CD4-positive, alpha-beta memory T cell (primary cell): ENCODE results near the gene NOM1. TPM values are rescaled to one million over a fixed set of nuclear protein-coding genes. Genes with fewer than 3 reads are reported as not detected.

Experiments
- CTCF ChIA-PET: fragments of 350-600 bp; sonication (Branson Sonifier 250); formaldehyde crosslinking; loops from one replicate; lab custom pipeline; 2021; ENCODE audit warnings: inconsistent platforms; ENCODE audit not compliant: partially characterized antibody; lab: Charles Lee
- POLR2A ChIA-PET: fragments of 350-600 bp; sonication (Branson Sonifier 250); formaldehyde crosslinking; loops from one replicate; lab custom pipeline; 2021; ENCODE audit not compliant: partially characterized antibody; lab: Charles Lee
- DNase-seq, 5 donors: peaks; one replicate each; pipeline versions ENCODE4 v3.0.0 to v3.0.0-alpha.2; 2020 to 2022; ENCODE audit warnings: mixed read lengths in 1 of 5
- H3K27ac ChIP-seq: one replicate; pipeline ENCODE4 v1.7.0; 2013; ENCODE audit warnings: low read depth, low read length
- H3K27me3 ChIP-seq: 2 replicates; pipeline ENCODE4 v1.7.0; 2013; ENCODE audit warnings: mild to moderate bottlenecking, low read length, moderate library complexity; ENCODE audit not compliant: insufficient read depth
- H3K36me3 ChIP-seq: 2 replicates; pipeline ENCODE4 v1.7.0; 2013; ENCODE audit warnings: mild to moderate bottlenecking, low read length, moderate library complexity; ENCODE audit not compliant: insufficient read depth
- H3K4me1 ChIP-seq: 2 replicates; pipeline ENCODE4 v1.7.0; 2013; ENCODE audit warnings: mild to moderate bottlenecking, low read length, moderate library complexity; ENCODE audit not compliant: insufficient read depth
- H3K4me3 ChIP-seq, 2 donors: one replicate each; pipeline ENCODE4 v1.7.0; 2013; ENCODE audit warnings: low read length in 2 of 2, mild to moderate bottlenecking in 1 of 2
- H3K9me3 ChIP-seq, 2 donors: one replicate each; pipeline ENCODE4 v1.7.0; 2013; ENCODE audit warnings: low read length in 2 of 2, control low read depth in 1 of 2; ENCODE audit not compliant: control insufficient read depth in 1 of 2
- H3K27ac Mint-ChIP-seq, 7 donors: one replicate each; pipeline ENCODE4 v1.8.0; 2020 to 2021; ENCODE audit warnings: mixed read lengths in 7 of 7, mild to moderate bottlenecking in 6 of 7, inconsistent platforms in 3 of 7, moderate library complexity in 3 of 7
- H3K27me3 Mint-ChIP-seq, 2 donors: one replicate each; pipeline ENCODE4 v1.8.0; 2020 to 2021; ENCODE audit warnings: mixed read lengths in 2 of 2
- H3K36me3 Mint-ChIP-seq, 2 donors: one replicate each; pipeline ENCODE4 v1.8.0; 2020 to 2021; ENCODE audit warnings: mixed read lengths in 2 of 2, inconsistent platforms in 1 of 2, mild to moderate bottlenecking in 1 of 2
- H3K4me1 Mint-ChIP-seq, 4 donors: one replicate each; pipeline ENCODE4 v1.8.0; 2020 to 2021; ENCODE audit warnings: mixed read lengths in 4 of 4, mild to moderate bottlenecking in 1 of 4
- H3K4me3 Mint-ChIP-seq, 8 donors: one replicate each; pipeline ENCODE4 v1.8.0; 2020 to 2021; ENCODE audit warnings: mixed read lengths in 8 of 8, mild to moderate bottlenecking in 7 of 8, moderate library complexity in 6 of 8, inconsistent platforms in 3 of 8
- H3K9me3 Mint-ChIP-seq, 8 donors: one replicate each; pipeline ENCODE4 v1.8.0; 2020 to 2021; ENCODE audit warnings: mixed read lengths in 8 of 8, mild to moderate bottlenecking in 5 of 8, inconsistent platforms in 3 of 8, moderate library complexity in 1 of 8
- intact Hi-C: fragments of 100-400 bp; cut with micrococcal nuclease; formaldehyde crosslinking; loops from one replicate; pipeline ENCODE4 v1.15.1; 2023
- polyA plus RNA-seq, 2 donors: library from polyadenylated mRNA; unstranded; fragments of 300-500 nt; fragmentation: Illumina TruSeq; gene quantifications; one replicate each; pipeline ENCODE4 v1.2.3, GENCODE V29; 2021
- total RNA-seq, 2 experiments: library from RNA; stranded (reverse); gene quantifications; one replicate each; pipeline ENCODE4 v1.2.3, GENCODE V29; 2021

Gene NOM1
- total and polyA plus RNA-seq, 4 experiments from 2014 or later: 0.82 to 32.5 (median 20.6) TPM

GRCh38 chr7:157019718-157020451 is 70.4 kb downstream of the NOM1 start:
- Histone ChIP-seq H3K4me1 (peaks cover 25% of the 10 kb centered on the region), H3K36me3 (no peaks in the 10 kb centered on the region), H3K9me3 (no peaks in the 10 kb centered on the region), H3K27ac (no peak overlapping the region), H3K27me3 (peaks cover 60% of the 10 kb centered on the region), H3K4me3 (no peak overlapping the region)
- ChIA-PET POLR2A (no interaction called here), CTCF (no interaction called here)
- Mint-ChIP-seq H3K36me3 (no peaks in the 10 kb centered on the region), H3K9me3 (peaks cover 0 to 2% (median 0%) of the 10 kb centered on the region in 8 donors), H3K27ac (no peak overlapping the region), H3K4me1 (peaks cover 7 to 39% (median 12%) of the 10 kb centered on the region in 4 donors), H3K4me3 (peak overlapping the region in 4 of 8 donors; percentile 10 to 52 (median 16)), H3K27me3 (peaks cover 53 to 54% of the 10 kb centered on the region in 2 donors)
- intact Hi-C loops: no loop called here
- DNase-seq: no peak

GRCh38 chr7:157020514-157021070 is 71.1 kb downstream of the NOM1 start:
- Mint-ChIP-seq H3K27me3 (peaks cover 57 to 59% of the 10 kb centered on the region in 2 donors), H3K4me1 (peaks cover 7 to 39% (median 12%) of the 10 kb centered on the region in 4 donors), H3K4me3 (peak overlapping the region in 2 of 8 donors; percentile 15 to 52), H3K9me3 (peaks cover 0 to 4% (median 0%) of the 10 kb centered on the region in 8 donors), H3K27ac (no peak overlapping the region), H3K36me3 (no peaks in the 10 kb centered on the region)
- Histone ChIP-seq H3K27me3 (peaks cover 53% of the 10 kb centered on the region), H3K36me3 (no peaks in the 10 kb centered on the region), H3K4me1 (peaks cover 25% of the 10 kb centered on the region), H3K27ac (no peak overlapping the region), H3K9me3 (no peaks in the 10 kb centered on the region), H3K4me3 (no peak overlapping the region)
- DNase-seq: no peak
- POLR2A ChIA-PET: no interaction called here
- intact Hi-C loops: no loop called here
- CTCF ChIA-PET: no interaction called here

GRCh38 chr7:157021071-157021870 is 71.8 kb downstream of the NOM1 start:
- Histone ChIP-seq H3K4me1 (peaks cover 21% of the 10 kb centered on the region), H3K36me3 (no peaks in the 10 kb centered on the region), H3K9me3 (no peaks in the 10 kb centered on the region), H3K27ac (no peak overlapping the region), H3K4me3 (no peak overlapping the region), H3K27me3 (peaks cover 49% of the 10 kb centered on the region)
- Mint-ChIP-seq H3K27ac (no peak overlapping the region), H3K36me3 (no peaks in the 10 kb centered on the region), H3K9me3 (peaks cover 0 to 4% (median 0%) of the 10 kb centered on the region in 8 donors), H3K27me3 (peaks cover 55 to 60% of the 10 kb centered on the region in 2 donors), H3K4me1 (peaks cover 7 to 33% (median 11%) of the 10 kb centered on the region in 4 donors), H3K4me3 (no peak overlapping the region)
- ChIA-PET CTCF (no interaction called here), POLR2A (no interaction called here)
- intact Hi-C loops: no loop called here
- no peak for DNase-seq

GRCh38 chr7:157021871-157022680 is 72.6 kb downstream of the NOM1 start:
- no peaks in the 10 kb centered on the region for H3K9me3 ChIP-seq
- peak overlapping the region in 1 of 8 donors; percentile 35 for H3K4me3 Mint-ChIP-seq
- peaks cover 14% of the 10 kb centered on the region for H3K4me1 ChIP-seq
- H3K27me3 Mint-ChIP-seq: peaks cover 56 to 64% of the 10 kb centered on the region in 2 donors
- H3K4me3 ChIP-seq: no peak overlapping the region
- intact Hi-C loops: no loop called here
- no peaks in the 10 kb centered on the region for H3K36me3 Mint-ChIP-seq
- DNase-seq: no peak
- peaks cover 7 to 27% (median 10%) of the 10 kb centered on the region in 4 donors for H3K4me1 Mint-ChIP-seq
- no peaks in the 10 kb centered on the region for H3K36me3 ChIP-seq
- peaks cover 46% of the 10 kb centered on the region for H3K27me3 ChIP-seq
- CTCF ChIA-PET: no interaction called here
- peaks cover 0 to 4% (median 0%) of the 10 kb centered on the region in 8 donors for H3K9me3 Mint-ChIP-seq
- no peak overlapping the region for H3K27ac ChIP-seq
- H3K27ac Mint-ChIP-seq: no peak overlapping the region
- POLR2A ChIA-PET: no interaction called here

Other genes with a start within 250 kb of the NOM1 start
- 10 to 100 TPM; 73.9 to 97.4 TPM for gene LMBR1, start 56.5 kb upstream of the NOM1 start, total RNA-seq
- 10 to 100 TPM; 35.3 to 36.6 TPM for gene LMBR1, start 56.5 kb upstream of the NOM1 start, polyA plus RNA-seq
- not detected for gene MNX1, start 61.0 kb downstream of the NOM1 start, total RNA-seq
- not detected for gene MNX1, start 61.0 kb downstream of the NOM1 start, polyA plus RNA-seq
- gene UBE3C, start 189.2 kb downstream of the NOM1 start, total RNA-seq: 10 to 100 TPM; 57.5 to 59.7 TPM
- gene UBE3C, start 189.2 kb downstream of the NOM1 start, polyA plus RNA-seq: 10 to 100 TPM; 32.6 to 36.2 TPM